SK-N-MC (cell line): ENCODE results near the gene CAPN2.

Source experiments
- DNase-seq: peaks from one replicate; pipeline ENCODE4 v3.0.0-alpha.2; 2011; ENCODE audit warnings: low read depth, low spot score
- H3K27ac ChIP-seq: fragments of 200-600 bp; sonication (generic); 2 replicates; pipeline ENCODE4 v1.5.1; 2016; ENCODE audit warnings: mixed run types
- H3K36me3 ChIP-seq: fragments of 200-600 bp; sonication (generic); 2 replicates; pipeline ENCODE4 v1.6.1; 2017; ENCODE audit warnings: antibody characterized with exemption, low read length, mixed read lengths; ENCODE audit not compliant: insufficient read depth
- H3K4me3 ChIP-seq: fragments of 200-600 bp; sonication (generic); 2 replicates; pipeline ENCODE4 v1.5.1; 2016
- H3K9ac ChIP-seq: fragments of 200-600 bp; sonication (generic); 2 replicates; pipeline ENCODE4 v1.8.0; 2017; ENCODE audit warnings: mixed run types, mixed read lengths; ENCODE audit not compliant: insufficient read length
- H3K9me3 ChIP-seq: fragments of 200-600 bp; sonication (generic); 2 replicates; pipeline ENCODE4 v1.6.1; 2017; ENCODE audit warnings: low read depth, mild to moderate bottlenecking, antibody characterized with exemption, low read length, moderate library complexity, mixed read lengths
- EZH2 ChIP-seq: fragments of 200-600 bp; sonication (generic); IDR thresholded peaks from one replicate; pipeline ENCODE4 v1.6.1; 2017; ENCODE audit warnings: antibody characterized with exemption
- FOXP2 ChIP-seq: optimal IDR thresholded peaks from 2 replicates; pipeline ENCODE3; 2011; ENCODE audit warnings: mild to moderate bottlenecking, moderate library complexity; ENCODE audit not compliant: insufficient read depth; ENCODE audit errors: extremely low read length, control extremely low read depth
- POLR2AphosphoS5 ChIP-seq: IDR thresholded peaks from 2 replicates; pipeline ENCODE4 v1.6.1; 2012; ENCODE audit warnings: mild to moderate bottlenecking, low read depth, low read length, borderline replicate concordance

Gene CAPN2

DNA sequence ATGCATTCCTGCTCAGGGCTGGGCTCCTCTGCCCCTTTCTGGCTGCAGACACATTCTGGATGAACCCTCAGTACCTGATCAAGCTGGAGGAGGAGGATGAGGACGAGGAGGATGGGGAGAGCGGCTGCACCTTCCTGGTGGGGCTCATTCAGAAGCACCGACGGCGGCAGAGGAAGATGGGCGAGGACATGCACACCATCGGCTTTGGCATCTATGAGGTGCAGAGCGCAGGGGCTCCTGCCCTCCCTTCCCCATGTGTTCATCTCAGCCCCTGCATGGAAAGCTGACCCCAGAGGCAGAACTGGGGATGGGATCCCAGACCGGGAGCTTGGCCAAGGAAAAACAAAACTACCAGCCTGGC, 43.1 kb downstream of the CAPN2 start:
- DNase-seq: no peak
- no peaks in the 10 kb centered on the region for H3K9me3 ChIP-seq
- no peak for TF ChIP-seq FOXP2
- no peak for TF ChIP-seq POLR2AphosphoS5
- no peak for TF ChIP-seq EZH2
- no peak overlapping the region for H3K27ac ChIP-seq
- H3K9ac ChIP-seq: no peak overlapping the region
- H3K4me3 ChIP-seq: no peak overlapping the region
- peaks cover 5% of the 10 kb centered on the region for H3K36me3 ChIP-seq

DNA sequence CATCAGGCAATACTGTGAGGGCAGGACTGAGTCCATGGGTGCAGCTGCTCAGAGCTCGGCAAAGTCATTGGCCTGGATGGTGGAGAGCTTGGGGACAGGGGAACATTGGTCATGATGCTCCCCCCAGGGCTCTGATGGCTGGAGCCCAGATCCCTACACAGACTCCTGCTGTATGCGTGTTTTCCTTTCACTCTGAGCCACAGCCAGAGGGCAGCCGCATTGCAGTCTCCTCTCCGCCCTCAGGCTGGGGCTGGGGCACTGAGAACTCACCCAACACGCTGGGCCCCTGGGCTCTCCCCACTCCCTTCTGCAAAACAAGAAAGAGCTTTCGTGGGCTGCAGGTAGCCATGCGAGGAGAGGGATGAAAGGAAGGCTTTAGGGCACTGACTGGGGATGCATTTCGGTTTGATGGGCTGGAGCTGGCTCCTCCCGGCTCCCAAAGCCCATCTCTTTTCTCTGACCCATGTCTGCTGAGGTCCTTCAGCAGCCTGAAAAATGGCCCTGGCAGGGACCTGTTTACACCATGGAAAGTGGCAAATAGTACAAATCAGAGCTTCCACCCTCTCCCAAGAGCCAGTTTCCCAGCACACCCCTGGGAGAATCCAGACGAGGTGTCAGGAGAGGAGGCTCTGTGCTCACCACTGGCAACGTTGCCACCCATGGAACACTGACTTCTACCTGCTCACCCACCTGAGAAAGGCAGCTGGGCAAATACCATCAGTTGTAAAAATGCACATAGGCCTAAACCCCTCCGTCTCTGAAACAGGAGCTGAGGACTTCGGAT, 43.8 kb downstream of the CAPN2 start:
- Histone ChIP-seq H3K36me3 (peaks cover 5% of the 10 kb centered on the region), H3K9me3 (no peaks in the 10 kb centered on the region), H3K27ac (no peak overlapping the region), H3K9ac (no peak overlapping the region), H3K4me3 (no peak overlapping the region)
- no peak for DNase-seq
- no peak for TF ChIP-seq EZH2
- no peak for TF ChIP-seq FOXP2
- TF ChIP-seq POLR2AphosphoS5: no peak

DNA sequence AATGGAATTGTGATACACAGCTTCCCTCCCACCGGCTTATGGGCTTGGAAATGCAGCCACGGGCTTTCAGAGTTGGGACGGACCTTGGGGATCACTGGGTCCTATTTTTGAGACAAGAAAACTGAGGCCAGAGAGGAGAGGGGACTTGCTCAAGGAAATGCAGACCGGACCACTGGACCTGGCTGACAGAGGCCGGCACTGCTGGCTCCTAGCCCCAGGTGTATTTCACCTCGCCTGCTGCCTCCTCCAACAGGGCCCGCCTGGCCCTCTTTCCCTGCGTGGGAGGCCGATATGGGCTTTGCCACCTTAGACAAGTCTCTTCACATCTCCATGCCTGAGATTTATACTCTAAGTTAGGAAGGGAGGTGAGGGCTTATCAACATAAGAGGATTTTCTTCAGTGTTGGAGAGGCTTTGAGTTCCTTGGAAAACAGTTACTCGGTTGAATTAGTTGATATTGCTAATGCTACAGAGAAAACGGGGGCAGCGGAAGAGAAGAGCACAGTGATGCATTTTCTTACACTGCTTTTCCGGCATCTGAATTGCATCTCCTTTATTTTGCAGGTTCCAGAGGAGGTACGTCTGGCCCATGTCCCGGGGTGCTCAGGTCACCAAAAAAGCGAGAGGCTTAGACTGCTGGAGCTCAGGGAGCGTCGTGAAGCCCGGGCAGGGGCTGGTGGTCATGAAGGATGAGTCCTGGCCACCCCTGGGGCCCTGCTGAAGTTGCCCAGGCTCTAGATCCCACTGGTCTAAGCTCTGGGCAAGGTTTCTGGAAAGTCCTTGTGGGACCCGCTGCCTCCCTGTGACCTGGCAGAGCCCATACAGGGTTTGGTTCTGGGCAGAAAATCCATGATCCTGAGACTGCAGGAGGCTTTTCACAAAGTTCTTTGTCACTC, 44.7 kb downstream of the CAPN2 start:
- Histone ChIP-seq H3K4me3 (no peak overlapping the region), H3K36me3 (peaks cover 5% of the 10 kb centered on the region), H3K9me3 (no peaks in the 10 kb centered on the region), H3K27ac (no peak overlapping the region), H3K9ac (no peak overlapping the region)
- no peak for DNase-seq
- no peak for TF ChIP-seq FOXP2
- TF ChIP-seq POLR2AphosphoS5: no peak
- no peak for TF ChIP-seq EZH2

DNA sequence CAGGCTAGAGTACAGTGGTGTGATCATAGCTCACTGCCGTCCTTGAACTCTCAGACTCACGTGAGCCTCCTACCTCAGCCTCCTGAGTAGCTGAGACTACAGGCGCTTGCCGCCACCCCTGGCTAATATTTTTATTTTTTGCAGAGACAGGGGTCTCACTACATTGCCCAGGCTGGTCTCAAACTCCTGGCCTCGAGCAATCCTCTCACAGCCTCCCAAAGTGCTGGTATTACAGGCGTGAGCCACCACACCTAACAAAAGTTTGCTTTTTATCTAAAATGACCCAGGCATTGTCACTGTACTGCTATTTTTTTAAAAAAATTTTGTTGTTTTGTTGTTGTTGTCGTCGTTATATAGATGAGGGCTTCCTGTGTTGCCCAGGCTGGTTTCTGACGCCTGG, 46.4 kb downstream of the CAPN2 start:
- Histone ChIP-seq H3K9ac (no peak overlapping the region), H3K27ac (no peak overlapping the region), H3K4me3 (no peak overlapping the region), H3K9me3 (no peaks in the 10 kb centered on the region), H3K36me3 (no peaks in the 10 kb centered on the region; the same call in 1 of the 2 replicates)
- no peak for DNase-seq
- TF ChIP-seq POLR2AphosphoS5 (no peak), EZH2 (no peak), FOXP2 (no peak)

DNA sequence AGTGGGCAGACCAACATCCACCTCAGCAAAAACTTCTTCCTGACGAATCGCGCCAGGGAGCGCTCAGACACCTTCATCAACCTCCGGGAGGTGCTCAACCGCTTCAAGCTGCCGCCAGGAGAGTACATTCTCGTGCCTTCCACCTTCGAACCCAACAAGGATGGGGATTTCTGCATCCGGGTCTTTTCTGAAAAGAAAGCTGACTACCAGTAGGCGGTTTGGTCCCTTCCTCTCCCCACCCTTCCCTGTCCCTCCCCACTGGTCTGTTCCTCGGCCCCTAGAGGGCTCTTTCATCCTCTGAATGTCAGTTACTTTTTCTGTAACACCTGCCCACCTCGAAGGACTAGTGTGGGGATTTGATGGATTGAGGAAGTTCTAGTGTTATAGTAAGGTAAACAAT, 46.9 kb downstream of the CAPN2 start:
- Histone ChIP-seq H3K27ac (no peak overlapping the region), H3K4me3 (no peak overlapping the region), H3K36me3 (no peaks in the 10 kb centered on the region; the same call in 1 of the 2 replicates), H3K9ac (no peak overlapping the region), H3K9me3 (no peaks in the 10 kb centered on the region)
- no peak for TF ChIP-seq EZH2
- no peak for TF ChIP-seq FOXP2
- TF ChIP-seq POLR2AphosphoS5: no peak
- DNase-seq: no peak

DNA sequence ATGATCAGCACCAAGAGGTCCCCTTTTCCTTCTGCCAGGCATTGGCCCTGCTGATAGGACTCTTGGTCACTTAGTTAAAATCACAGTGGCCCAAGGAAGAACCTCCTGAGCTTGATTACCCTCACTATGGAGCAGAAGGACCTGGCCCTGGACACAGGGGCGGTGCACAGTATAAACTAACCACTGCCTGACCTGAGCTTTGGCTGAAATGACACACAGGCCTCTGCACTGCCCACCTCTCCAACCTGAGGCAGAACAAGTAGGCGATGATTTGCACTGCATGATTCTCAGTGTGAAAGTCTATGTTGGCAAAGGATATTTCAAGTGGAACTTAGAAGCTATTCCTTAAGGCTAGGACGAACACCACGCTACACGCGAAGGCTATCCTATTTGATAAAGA, 48.5 kb downstream of the CAPN2 start:
- no peak overlapping the region for H3K9ac ChIP-seq
- no peaks in the 10 kb centered on the region for H3K9me3 ChIP-seq
- TF ChIP-seq FOXP2: no peak
- no peak overlapping the region; the same call in 1 of the 2 replicates for H3K27ac ChIP-seq
- no peak overlapping the region for H3K4me3 ChIP-seq
- no peak for DNase-seq
- H3K36me3 ChIP-seq: no peaks in the 10 kb centered on the region; the same call in 1 of the 2 replicates

DNA sequence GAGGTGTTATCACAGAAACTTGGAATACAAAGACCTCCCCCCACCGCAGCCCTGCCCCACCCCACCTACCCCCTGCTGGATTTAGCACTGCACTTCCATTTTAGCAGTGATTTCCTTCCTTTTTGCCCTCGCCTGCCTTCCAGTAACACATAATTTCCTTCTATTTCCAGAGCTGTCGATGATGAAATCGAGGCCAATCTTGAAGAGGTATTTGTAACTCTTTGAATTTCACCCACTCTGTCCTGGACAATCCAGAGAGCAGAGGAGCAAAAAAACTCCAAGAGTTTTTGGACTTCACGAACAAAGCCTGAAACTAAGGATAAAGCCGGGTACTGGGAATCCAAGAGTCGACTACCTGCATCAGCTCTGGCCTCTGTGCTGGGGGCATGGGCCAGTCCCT, 49.1 kb downstream of the CAPN2 start:
- Histone ChIP-seq H3K9me3 (no peaks in the 10 kb centered on the region), H3K36me3 (no peaks in the 10 kb centered on the region; the same call in 1 of the 2 replicates), H3K4me3 (no peak overlapping the region), H3K9ac (no peak overlapping the region), H3K27ac (no peak overlapping the region)
- DNase-seq: no peak
- no peak for TF ChIP-seq FOXP2
- TF ChIP-seq EZH2: no peak
- no peak for TF ChIP-seq POLR2AphosphoS5

GRCh38 chr1:223763251-223763650, 50.9 kb downstream of the CAPN2 start:
- Histone ChIP-seq H3K36me3 (no peaks in the 10 kb centered on the region; the same call in 1 of the 2 replicates), H3K9ac (no peak overlapping the region), H3K27ac (no peak overlapping the region), H3K9me3 (no peaks in the 10 kb centered on the region), H3K4me3 (no peak overlapping the region)
- no peak for TF ChIP-seq EZH2
- TF ChIP-seq POLR2AphosphoS5: no peak
- no peak for TF ChIP-seq FOXP2
- no peak for DNase-seq
